HEK293T (cell line): ENCODE data around the gene ANO10.

ENCODE experiments used
- BHLHE40 ChIP-seq: fragments of 450-650 bp; IDR thresholded peaks from 2 replicates; pipeline ENCODE4 v1.6.1; 2016; ENCODE audit warnings: mild to moderate bottlenecking, moderate library complexity, borderline replicate concordance
- FOXA1 ChIP-seq: fragments of 450-650 bp; IDR thresholded peaks from 2 replicates; pipeline ENCODE4 v1.6.1; 2016; ENCODE audit warnings: mild to moderate bottlenecking
- HDGF ChIP-seq: fragments of 450-650 bp; IDR thresholded peaks from 2 replicates; pipeline ENCODE4 v1.6.1; 2017; ENCODE audit warnings: antibody characterized with exemption, borderline replicate concordance
- L3MBTL2 ChIP-seq: fragments of 450-650 bp; conservative IDR thresholded peaks from 2 replicates; pipeline ENCODE4 v1.6.1; 2016; ENCODE audit warnings: mild to moderate bottlenecking

DNA sequence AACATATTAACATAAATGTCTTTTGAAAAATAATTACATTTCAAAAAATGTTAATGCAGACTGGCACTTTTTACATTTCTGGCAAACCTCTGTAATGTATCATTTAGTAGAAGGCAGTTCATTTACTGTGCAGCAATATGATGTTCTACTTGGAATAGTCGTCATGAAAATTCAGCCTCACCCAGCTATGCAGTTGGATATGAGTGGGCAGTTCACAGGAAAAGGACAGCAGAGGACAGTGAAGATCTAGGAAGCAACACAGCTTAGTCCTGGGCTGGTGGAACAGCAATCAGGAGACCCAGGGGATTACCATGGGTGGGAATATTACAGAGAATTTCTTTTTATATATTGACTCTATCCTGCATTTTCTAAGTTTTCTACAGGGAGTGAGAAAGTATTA lies 63.6 kb downstream of the ANO10 start:
- TF ChIP-seq HDGF: no peak
- TF ChIP-seq FOXA1: no peak
- no peak for TF ChIP-seq BHLHE40
- no peak for TF ChIP-seq L3MBTL2
